Right forelimb (tissue), 1 donor: ENCODE data around the gene DIS3L2.
"Not testable (repeated sequence)": the region's sequence is repeated elsewhere in the genome, so short reads cannot be mapped to it uniquely, and the experiment has no call there.

Experiments
- DNase-seq: peaks from one replicate; pipeline ENCODE4 v3.0.0-alpha.2; 2018

The DIS3L2 gene

DNA sequence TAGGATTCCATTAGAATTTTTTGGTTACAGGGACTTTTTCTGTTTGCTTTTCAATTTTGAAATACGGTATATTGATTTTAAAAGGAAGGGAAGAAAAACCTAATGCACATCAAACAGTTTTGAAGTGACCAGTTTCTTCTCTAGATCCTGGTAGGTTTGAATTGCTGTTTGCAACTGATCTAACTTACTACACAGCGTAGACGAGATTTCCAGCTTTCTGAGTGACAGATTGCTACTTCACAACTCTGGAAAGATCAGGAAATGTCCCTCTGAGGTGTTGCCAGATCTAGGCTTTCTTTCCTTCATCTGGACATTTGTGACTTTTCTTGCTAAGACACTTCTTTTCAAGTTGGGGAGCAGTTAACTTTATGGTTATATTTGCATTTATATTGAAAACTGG lies 112.2 kb downstream of the DIS3L2 start:
- DNase-seq, result no peak

DNA sequence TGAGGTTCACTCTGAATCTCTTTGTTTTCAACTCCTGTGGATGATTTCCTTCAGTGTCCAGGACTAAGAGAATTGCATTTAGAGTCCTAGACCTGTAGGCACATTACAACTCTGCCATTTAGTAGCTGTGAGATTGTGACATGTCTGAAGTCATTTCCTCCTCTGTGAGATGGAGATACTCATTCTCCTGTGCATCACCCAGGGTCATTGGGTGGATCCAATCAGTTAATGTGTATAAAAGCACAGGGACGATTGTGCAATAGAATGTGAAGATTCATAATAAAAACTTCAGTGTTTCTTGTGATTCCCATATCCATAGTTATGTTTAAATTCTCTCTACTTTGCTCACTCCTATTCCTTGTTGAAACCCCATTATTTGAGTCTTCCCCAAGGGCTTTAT lies 113.6 kb downstream of the DIS3L2 start:
- no peak for DNase-seq

DNA sequence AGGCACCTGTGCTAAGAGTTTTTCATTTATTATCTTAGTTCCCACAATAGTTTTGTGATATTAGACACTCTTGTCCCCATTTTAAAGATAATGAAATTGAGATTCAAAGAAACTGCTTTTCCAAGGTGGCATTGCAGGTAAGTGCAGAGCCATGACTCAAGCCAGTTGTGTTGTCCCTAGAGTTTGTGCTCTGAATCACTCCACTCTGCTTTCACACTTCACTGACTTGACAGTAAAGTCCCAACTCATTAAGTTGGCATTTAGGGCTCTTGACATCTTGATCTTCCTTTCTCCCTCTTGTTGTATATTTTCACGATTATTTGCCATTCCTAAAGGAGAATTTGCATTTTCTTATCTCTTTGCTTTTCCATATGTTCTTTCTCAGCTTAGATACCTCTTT lies 114.3 kb downstream of the DIS3L2 start:
- no peak for DNase-seq

DNA sequence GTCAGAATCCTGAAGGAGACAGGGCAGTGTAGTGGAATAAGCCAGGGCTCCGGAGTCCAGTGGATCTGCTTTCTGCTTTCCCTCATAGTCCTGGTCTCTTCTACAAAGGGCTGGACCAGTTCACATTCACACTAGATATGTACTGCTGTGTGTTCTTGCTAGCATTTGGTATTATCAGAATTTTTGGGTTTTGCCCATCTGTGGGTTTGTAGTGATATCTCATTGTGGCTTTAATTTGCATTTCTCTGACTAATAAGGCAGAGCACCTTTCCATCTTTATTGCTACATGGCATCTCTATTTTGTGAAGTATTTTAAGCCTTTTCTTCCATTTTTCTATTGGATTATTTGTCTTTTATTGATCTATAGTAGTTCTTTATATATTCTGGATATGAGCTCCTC lies 114.8 kb downstream of the DIS3L2 start:
- DNase-seq, result no peak

DNA sequence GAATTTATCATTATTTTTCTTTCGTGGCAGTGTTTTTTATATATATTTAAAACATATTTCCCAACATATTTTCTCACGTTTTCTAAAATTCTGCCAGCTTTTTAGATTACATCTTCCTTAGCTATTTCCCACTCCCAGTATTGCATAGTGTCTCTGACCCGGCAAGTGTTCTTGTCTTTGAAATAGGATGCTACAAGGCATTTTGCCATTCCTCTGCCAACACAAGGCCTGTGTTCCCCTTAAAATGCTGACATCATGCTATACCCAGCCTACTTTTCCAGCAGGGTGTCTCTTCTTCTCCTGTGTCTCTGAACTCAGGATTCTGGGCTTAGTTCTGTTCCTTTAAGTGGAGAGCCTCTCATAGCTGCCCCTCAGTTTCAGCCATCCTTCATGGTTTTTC lies 115.2 kb downstream of the DIS3L2 start:
- no peak for DNase-seq

DNA sequence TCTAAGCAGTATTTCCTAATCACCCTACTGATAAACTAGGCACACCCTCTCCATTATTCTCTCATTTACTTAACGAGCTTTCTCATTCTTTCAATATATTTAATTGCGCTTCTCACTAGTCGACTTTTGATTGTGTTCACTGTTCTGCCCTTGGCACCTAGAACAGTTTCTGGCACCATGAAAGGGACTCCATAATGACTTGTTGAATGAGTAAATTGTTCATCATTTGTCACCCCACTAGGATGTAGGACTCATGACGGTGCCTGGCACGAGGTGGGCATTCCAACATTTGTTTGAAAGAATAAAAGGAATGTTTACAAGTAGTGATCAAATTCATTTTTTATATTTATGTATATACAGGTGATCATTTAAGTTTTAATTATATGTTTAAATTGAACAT lies 123.7 kb downstream of the DIS3L2 start:
- DNase-seq, result no peak

DNA sequence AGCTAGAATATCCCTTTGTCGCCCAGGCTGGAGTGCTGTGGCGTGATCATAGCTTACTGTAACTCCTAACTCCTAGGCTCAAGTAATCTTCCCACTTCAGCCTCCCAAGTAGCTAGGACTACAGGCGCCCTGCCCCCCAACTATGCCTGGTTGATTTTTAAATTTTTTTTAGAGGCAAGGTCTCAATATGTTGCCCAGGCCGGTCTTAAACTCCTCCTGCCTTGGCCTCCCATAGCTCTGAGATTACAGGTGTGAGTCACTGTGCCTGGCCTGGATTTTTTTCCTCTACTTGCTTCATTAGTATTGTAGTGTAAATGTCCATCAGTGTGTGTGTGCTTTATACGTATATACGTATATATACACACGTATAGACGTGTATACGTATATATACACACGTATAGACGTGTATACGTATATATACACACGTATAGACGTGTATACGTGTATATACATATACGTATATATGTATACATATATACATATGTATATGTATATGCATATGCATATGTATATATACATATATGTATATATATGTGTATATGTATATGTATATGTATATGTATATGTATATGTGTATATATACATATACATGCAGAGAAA lies 124.4 kb downstream of the DIS3L2 start:
- DNase-seq, result no peak

DNA sequence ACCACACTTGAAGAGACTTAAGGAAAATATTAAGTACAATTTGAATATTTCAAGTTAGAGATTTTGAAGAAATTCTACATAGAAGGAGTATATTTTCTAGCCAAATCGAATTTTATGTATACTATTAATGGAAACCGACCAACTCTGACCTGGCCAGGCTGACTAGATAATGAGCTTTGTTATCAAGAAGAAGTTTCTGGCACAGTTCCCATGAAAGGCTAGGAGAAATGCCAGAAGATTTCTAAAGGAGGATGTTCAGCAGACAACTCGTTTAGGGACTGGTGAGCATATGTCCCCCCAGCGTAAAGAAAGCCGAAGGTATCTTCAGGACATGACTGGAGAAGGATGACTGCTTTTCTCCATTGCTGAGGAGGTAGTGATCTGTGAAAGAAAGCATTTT lies 127.3 kb downstream of the DIS3L2 start:
- DNase-seq, result no peak

DNA sequence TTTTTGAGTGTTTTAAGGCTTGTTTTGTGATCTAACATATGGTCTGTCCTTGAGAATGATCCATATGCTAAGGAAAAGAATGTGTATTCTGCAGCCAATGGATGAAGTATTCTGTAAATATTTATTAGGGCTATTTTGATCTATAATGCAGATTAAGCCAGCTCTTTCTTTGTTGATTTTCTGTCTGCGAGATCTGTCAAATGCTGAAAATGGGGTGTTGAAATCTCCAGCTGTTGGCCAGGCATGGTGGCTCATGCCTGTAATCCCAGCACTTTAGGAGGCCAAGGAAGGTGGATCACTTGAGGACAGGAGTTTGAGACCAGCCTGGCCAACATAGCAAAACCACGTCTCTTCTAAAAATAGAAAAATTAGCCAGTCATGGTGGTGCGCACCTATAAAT lies 132.7 kb downstream of the DIS3L2 start:
- DNase-seq, result no peak

DNA sequence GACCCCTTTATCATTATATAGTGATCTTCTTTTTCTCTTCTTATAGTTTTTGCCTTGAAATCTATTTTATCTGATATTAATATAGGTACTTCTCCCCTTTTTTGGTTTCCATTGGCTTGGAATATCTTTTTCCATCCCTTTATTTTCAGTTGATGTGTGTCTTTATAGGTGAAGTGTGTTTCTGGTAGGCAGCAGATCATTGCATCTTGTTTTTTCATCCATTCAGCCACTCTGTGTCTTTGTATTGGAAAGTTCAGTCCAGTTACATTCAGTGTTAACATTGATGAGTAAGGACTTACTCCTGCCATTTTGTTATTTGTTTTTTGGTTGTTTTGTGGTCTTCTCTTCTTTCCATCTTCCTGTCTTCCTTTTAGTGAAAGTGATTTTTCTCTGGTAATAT lies 133.4 kb downstream of the DIS3L2 start:
- no peak for DNase-seq

DNA sequence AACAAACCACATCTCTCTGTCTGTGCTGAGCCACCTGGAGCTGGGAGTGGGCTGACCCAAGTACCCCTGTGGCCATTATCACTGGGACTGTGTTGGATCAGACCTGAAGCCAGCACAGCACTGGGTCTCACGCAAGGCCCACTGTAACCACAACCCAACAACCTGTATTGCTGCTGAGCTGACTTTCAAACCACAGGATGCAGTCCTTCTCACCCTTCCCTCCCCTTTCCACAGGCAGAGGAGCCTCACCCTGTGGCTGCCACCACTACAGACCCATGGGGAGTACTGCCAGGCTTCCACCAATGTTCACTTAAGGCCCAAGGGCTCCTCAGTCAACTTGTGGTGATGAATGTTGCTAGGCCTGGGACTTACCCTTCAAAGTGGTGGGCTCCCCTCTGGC lies 135.7 kb downstream of the DIS3L2 start:
- DNase-seq, result no peak

DNA sequence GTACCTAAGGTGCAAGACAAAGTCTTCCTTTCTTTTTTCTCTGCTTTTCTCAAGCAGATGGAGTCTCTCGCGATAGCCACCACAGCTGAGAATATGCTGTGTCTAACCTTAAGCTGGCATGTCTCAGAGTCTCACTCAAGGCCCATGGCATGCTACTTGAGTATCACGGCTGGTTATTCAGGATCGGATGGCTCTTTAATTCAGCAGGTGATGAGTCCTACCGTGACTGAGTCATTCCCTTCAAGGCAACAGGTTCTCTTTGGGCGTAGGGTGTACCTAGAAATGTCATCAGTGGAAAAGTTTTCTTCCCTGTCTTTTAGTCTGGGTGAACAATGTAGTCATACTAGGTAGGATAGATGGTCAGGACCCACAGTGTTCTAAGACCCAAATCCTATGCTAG lies 136.2 kb downstream of the DIS3L2 start:
- DNase-seq, result no peak

DNA sequence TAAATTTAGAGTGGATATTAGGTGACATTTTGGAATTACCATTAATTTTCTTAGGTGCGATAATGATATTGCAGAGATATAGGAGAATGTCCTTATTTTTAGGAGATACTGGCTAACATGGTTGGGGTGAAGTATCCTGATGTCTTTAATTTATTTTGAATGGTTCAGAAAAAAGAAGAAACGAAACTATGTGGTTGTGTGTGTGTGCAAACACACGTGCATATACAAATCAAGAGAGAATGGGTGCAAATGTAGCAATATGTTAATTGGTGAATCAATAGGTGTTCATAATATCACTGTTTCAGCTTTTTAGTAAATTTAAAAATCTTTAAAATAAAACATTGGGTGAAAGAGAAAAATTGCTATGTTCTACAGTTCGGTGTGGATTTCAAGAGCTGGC lies 140.9 kb downstream of the DIS3L2 start:
- no peak for DNase-seq

DNA sequence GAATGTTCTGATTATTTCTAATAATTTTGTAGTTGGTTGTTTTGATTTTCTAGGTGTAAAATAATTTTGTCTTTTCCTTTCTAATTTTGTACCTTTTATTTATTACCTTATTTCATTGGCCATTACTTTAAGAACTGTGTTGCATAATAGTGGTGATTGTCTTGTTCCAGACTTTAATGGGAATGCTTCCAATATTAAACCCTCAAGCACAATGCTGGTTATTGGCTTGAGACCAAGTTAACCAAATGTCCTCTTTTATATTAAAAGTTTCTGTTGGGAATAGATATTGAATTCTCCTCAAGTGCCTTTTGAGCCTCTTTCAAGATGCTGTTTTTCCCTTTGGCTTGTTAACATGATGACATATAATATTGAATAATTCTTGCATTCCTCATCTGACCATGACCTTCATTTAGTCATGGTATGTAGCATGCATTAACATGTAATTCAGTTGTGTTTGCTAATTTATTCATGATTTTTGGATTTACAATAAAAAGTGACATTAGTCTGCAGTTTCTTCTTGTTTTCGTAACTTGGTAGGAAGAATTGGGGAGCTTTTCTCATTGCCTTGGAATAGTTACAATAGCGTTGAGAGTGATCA lies 141.7 kb downstream of the DIS3L2 start:
- DNase-seq, result no peak

DNA sequence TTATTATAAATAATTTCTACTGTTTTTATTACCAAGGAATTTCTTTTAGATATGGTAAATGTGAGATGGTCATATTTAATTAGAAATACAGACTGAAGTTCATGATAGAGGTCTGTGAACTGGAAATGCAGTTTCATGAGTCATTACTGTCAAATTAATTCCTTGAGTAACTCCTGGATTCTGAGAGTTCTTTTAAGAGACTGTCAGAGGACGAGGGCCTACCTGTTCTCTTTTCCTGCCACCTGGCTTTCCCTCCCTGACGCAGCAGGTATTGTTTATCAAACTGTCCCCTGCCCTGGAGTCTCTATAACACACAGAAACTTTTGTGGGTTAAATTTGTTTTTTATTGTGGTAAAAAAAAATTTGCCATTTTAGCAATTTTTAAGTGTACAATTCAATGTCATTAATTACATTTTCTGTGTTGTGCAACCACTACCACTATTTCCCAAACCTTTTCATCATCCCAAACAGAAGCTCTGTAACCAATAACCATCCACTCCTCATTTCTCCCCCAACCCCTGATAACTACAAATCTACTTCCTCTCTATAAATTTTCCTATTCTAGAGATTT lies 142.6 kb downstream of the DIS3L2 start:
- DNase-seq, result no peak

DNA sequence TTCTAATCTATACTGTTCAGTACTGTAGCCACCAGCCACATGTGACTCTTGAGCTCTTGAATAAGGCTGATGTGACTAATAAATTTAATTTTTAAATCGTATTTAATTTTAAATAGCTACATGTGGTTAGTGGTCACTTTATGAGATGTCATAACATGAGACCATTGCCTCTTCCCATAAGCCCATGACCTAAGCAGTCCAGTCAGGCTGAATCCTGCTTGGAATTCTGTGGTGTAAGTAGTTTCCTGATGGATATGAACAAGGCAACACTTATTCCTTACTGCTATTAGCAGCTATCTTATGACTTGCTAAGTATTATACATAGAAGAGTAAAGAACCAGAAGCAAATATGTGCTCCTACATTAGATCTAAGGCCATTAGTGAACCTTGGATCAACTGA lies 150.0 kb downstream of the DIS3L2 start:
- no peak for DNase-seq

DNA sequence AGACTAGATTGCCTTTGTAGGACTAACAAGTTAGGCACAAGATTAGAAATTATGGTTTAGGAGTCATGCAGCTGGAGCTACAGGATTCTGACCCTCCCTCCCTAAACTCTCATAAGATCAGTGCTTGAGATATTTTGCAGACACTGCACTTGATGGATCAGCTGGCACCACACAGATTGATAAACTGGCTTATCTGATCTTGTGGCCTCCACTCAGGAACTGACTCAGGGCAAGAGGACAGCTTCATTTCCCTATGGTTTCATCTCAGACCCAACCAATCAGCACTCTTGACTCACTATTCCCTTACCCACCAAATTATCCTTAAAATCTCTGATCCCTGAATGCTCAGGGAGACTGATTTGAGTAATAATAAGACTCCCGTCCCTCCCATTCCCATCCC lies 152.3 kb downstream of the DIS3L2 start:
- DNase-seq, result no peak

DNA sequence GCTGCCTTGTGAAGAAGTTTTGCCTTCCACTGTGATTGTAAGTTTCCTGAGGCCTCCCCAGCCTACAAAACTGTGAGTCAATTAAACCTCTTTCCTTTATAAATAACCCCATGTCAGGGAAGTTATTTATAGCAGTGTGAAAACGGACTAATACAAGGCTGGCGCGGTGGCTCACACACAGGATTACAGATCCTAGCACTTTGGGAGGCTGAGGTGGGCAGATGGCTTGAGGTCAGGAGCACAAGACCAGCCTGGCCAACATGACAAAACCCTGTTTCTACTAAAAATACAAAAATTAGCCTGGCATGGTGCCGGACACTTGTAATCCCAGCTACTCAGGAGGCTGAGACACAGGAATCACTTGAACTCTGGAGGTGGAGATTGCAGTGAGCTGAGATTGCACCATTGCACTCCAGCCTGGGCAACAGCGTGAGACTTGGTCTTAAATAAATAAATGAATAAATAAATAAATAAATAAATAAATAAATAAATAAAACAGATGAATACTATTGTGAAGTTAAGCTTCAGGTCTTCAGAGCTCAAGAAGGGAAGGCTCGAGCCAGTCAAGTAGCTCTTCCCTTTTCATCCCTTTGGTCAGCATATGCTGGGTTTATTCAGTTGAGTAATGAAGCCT lies 154.3 kb downstream of the DIS3L2 start:
- DNase-seq, result not testable (repeated sequence)

DNA sequence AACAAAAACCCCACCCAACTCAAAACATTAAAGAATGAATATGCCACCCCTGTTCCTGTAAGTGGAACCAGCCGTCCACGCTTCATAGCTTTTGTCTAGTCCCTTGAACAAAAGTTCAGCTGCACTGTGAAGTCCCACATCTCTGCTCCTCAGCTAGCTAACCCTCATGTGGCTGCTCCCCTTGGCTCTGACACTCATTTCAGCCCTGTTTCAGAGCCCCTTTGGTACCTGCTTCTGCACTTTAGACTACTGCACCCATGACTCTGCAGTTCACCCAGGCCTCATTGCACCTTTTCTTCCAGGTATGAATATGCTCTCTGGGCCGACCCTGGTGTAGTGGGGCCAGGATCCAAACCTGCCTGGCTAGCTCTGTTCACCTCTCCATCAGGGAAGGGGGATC lies 155.3 kb downstream of the DIS3L2 start:
- no peak for DNase-seq

DNA sequence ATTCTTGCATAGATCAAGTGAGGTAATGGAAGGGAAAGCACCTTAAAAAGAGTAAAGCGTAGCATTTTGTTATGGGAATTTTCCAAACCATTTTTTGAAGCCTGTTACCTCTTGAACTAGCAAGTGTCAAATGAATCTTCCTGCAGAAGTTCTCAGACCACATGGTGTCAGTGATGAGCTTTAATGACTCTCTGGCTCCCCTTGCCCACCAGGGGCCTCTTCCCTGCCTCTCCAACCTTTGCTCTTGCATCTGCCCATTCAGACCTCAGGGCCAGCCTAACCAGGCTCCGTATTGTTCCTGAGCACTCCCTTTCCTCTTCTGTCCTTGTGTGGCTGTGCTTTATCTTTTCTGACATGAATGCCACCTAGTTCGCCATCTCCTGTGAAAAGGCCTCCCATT lies 155.9 kb downstream of the DIS3L2 start:
- DNase-seq, result no peak

DNA sequence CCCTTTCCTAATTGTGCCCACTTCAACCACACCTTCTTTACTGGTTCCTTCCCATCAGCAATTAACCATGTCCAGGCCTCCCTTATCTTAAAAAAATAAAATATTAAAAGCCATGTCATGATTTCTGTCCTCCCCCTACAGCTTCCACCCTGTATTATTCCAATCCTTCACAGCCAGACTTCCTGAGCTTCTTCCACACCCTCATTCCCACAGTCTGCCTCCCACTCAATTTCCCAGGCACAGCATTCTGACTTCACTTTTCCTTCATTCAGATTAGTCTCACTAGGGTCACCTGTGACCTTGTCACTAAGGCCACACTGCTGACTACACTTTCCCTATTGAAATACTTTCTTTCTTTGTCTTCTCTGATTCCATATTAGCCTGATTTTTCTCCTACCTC lies 159.4 kb downstream of the DIS3L2 start:
- no peak for DNase-seq

DNA sequence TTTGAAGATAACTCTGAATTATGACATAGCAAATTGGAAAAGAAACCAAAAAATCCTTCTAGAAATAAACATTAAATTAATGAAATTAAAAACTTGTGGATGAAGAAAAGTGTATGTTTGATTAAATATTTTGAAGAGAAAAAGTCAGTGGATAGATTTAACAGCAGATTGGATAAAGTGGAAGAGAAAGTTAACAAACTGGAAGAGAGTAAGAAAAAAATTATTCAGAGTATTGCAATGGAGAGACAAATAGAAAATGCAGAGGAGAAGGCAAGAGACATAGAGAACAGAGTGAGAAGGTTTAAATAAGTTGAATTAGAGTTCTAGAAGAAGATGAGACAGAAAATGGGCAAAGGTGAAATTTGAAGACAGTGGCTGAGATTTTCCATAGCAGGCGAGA lies 162.8 kb downstream of the DIS3L2 start:
- DNase-seq, result no peak

DNA sequence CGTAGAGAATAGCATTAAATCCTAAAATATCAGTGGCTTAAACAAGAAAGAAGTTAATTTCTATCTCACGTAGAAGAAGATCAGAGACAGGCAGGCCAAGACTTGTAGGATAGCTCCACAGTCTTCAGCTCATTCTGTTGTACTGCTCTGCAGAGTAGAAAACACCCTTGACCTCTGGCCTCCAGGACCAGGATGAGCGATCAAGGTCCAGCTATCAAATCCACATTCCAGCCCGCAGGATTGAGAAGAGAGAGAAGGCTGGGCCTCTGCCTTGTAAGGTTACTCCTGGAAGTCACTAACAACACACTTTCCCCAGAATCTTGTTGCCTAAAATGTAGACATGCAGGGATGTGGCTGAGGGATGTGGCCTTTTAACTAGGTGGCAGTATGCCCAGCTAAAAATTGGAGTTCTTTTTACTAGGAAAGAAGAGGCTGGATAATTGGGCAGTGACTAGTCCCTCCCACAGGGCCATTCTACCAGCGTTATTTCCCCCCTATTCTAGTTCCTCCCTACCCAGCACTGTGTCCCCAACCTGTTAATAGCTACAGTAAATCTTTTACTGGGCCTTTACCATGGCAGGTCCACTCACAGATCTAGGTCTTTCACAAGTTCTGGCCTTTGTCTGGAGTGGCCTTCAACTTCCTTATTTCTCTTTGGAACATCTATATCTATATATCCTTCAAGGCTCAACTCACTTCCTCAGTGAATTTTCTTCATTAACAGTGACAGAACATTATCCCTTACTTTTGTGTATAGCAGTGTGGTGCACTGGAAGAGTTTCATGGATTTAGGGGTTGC lies 165.0 kb downstream of the DIS3L2 start:
- DNase-seq, result no peak

DNA sequence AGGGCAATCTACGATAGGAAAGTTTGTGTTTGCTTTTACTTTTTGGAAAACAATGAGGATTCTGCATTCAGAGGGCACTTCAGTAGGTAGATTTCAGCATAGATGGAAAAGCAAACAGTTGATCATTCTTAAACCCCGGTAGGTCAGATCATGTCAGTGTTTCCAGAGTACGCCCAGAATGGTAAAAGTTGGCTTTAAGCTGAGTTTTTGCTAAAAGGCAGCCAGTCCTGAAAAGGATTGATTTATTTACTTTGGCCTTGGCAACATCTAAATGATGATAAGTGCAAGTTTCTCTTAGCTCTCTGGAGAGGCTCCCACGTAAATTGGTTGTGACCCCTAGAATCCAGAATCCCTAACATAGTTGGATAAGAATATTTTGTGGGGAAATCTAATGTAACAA lies 168.0 kb downstream of the DIS3L2 start:
- DNase-seq, result no peak
